Measurements from ENCODE around the gene TRIML1.

- TF ChIP-seq REST (IDR thresholded peaks at IDR 0.05; ENCODE audit: insufficient read depth in 1 of 2, low read depth in 2 of 2, low read length in 2 of 2): no peak
- no peak for TF ChIP-seq POLR2AphosphoS5 (IDR thresholded peaks at IDR 0.05; ENCODE audit: low read depth, low read length)
- no peak for TF ChIP-seq TAF1 (IDR thresholded peaks at IDR 0.05; ENCODE audit: borderline replicate concordance, insufficient read depth, low read length)
- no peak for TF ChIP-seq SIN3A (IDR thresholded peaks at IDR 0.05; ENCODE audit: borderline replicate concordance, insufficient read depth, low read length)
Measured at GRCh38 chr4:188127214-188127874, 11.9 kb upstream of the TRIML1 start.

All from PFSK-1 (cell line).